H54 (cell line): Measurements from ENCODE around the gene NAT10.
A peak's percentile ranks its signal among the peaks of the same experiment; 100 is the strongest.

Source experiments
- DNase-seq: peaks from one replicate; pipeline ENCODE4 v3.0.0; 2011; ENCODE audit warnings: low spot score, mixed read lengths; ENCODE audit not compliant: insufficient read length
- FAIRE-seq: peaks from 3 replicates; lab custom pipeline; 2011; peaks lifted over from hg19 to GRCh38; lab: Jason Lieb, UNC
- POLR2A ChIP-seq: IDR thresholded peaks from 2 replicates; pipeline ENCODE4 v1.6.1; 2011; ENCODE audit warnings: low read depth, mild to moderate bottlenecking, low read length

Gene NAT10

GRCh38 chr11:34149274-34149673 lies 43.8 kb downstream of the NAT10 start:
- DNase-seq (no peak), FAIRE-seq (no peak)
- TF ChIP-seq POLR2A = no peak

GRCh38 chr11:34149786-34150185 lies 44.4 kb downstream of the NAT10 start:
- DNase-seq = peak; percentile 36
- no peak for FAIRE-seq
- TF ChIP-seq POLR2A = no peak

GRCh38 chr11:34150494-34151151 lies 45.2 kb downstream of the NAT10 start:
- DNase-seq (no peak), FAIRE-seq (no peak)
- TF ChIP-seq POLR2A = no peak

DNA sequence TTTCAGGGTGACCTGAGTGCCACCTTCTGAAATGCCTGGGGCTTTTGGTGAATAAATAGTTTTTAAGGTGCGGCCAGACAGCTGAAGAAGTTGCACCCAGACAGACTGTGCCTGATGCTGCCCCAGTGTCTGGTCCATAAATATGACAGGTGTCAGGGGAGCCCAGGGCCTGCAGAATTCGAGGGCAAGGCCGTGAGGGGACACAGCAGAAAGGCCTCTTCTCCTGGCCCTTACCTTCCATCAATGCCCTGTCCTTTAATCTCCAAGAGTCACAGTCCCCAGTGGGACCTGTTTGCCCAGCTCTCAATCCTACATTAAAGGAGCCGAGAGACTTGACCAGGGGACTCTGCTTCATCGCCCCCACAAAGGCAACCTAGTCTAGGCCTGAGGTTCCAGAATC lies 45.7 kb downstream of the NAT10 start:
- TF ChIP-seq POLR2A = no peak
- no peak for FAIRE-seq
- no peak for DNase-seq

DNA sequence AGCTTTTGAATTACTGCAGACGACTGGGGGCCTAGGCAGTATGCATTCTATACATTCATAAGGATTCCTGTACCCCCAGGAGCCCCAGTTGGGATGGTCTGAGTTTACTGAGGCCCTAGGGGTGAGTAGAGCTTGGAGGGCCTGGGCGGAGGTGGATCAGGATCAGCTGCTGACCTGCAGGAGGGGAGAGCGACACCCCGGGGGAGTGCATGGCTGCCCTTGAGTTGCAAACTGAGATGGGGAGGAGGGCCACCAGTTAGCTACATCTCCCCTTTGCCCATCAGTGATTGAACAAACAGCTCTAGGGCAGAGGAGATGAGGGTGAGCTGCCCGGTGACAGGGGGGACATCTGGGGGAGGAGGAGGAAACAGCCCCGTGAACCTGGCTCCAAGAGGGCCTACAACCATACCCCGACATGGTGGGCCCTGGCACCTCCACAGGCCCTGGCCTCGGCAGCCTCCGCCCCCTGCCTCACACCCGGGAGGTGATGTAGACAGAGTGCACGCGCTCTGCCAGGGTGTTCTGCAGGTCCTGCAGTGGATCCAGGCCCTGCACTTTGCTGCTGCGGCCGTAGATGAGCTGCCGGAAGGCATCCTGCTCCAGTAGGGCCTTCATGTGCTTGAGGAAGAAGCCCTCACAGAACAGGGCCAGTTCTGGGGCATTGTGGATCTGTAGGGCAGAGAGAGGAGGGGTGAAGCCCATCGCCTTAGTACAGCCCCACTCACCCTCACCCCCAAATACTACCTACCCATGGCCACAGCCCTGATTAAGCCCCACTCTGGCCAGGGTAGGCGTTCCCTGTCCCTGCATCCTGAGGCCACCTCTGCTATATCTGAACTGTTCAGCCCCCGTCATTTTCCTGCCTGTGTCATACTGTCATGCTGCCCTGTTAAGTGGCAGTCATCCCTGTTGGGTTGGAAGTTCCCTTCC lies 46.8 kb downstream of the NAT10 start:
- FAIRE-seq (no peak), DNase-seq (no peak)
- TF ChIP-seq POLR2A = no peak

GRCh38 chr11:34154059-34154875 lies 48.8 kb downstream of the NAT10 start:
- TF ChIP-seq POLR2A = no peak
- FAIRE-seq (no peak), DNase-seq (no peak)

- TF ChIP-seq POLR2A = no peak
- no peak for DNase-seq
- FAIRE-seq = no peak
These were observed 49.8 kb downstream of the NAT10 start for GRCh38 chr11:34155057-34155756.

DNA sequence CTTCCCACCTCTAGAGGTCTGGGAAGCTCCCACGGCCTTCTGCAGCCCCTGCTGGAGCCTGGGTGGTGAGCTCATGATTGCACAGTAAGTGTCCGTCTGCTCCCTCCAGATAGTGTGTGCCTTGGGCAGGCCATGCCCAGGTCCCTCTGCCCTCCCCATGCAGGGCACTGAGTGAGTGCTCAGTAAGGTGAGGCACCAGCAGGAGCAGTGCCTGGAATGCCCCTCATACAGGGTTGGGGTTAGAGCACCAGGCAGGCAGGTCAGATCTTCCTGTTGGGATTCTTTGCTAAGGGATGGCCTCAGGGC lies 50.3 kb downstream of the NAT10 start:
- FAIRE-seq = no peak
- no peak for TF ChIP-seq POLR2A
- DNase-seq = no peak

- DNase-seq (no peak), FAIRE-seq (no peak)
- TF ChIP-seq POLR2A = no peak
These were observed 51.7 kb downstream of the NAT10 start for GRCh38 chr11:34157163-34157562.

- no peak for TF ChIP-seq POLR2A
- DNase-seq (no peak), FAIRE-seq (no peak)
These were observed 53.2 kb downstream of the NAT10 start for GRCh38 chr11:34158661-34159060.

DNA sequence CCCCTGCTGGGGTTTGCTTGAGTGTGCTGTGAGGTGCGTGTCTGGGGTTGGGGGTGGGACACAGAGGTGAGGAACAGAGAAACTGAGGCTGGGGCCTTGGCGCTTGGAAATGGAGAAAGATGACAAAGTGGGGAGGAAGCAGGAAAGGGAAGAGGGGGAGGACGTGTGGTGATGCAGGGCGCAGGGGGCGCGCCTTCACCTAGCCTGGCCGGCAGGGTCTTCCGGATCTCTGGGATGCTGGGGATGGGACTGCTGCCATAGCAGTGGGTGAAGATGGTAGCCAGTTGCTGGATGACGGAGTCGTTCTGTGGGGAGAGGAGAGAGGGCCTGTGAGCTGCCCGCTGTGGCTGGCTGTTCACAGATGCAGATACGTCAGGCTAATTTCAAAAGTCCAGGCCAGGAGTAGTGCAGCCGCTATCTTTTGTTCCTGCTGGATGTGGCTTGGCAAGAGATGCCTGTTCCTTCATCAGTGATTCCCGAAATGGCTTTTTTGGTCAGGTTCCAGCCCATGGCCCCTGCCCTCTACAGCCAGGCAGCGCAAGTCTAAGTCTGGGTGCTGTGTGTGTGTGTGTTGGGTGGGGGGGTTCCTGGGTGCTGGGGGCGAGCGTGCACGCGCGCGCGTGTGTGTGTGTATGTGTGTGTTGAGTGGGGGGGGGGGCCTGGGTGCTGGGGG lies 54.8 kb downstream of the NAT10 start:
- no peak for TF ChIP-seq POLR2A
- no peak for FAIRE-seq
- no peak for DNase-seq

DNA sequence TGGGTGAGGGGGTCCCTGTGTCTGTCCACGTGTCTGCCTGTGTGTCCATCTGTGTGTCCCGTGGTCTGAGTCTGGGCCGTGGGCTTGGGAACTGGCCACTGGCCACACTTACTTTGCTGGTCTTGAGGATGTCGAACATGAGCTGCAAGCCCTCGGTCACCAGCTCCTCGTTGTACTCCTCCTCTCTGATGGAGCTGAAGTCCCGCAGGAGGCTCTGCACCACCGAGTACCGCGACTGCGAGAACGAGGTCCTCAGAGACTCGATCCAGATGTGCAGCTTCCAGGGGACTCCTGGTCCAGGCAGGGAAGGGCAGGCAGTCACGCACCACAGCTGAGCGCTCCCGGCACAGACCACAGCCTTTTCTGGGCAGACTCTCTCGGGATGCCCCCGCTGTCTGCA lies 55.4 kb downstream of the NAT10 start:
- DNase-seq = no peak
- TF ChIP-seq POLR2A = no peak
- no peak for FAIRE-seq

GRCh38 chr11:34161361-34161760 lies 55.9 kb downstream of the NAT10 start:
- no peak for TF ChIP-seq POLR2A
- no peak for DNase-seq
- FAIRE-seq = no peak
